ENCODE results near the gene HTR1E. TPM values are rescaled to one million over a fixed set of nuclear protein-coding genes. Genes with fewer than 3 reads are reported as not detected.

HTR1E gene
- total and polyA plus RNA-seq, 4 donors, result not detected

- no peak overlapping the region for H3K9ac ChIP-seq (ENCODE audit: insufficient read depth in 1 of 2, low read length in 2 of 2)
- no peak overlapping the region for H3K27ac ChIP-seq (ENCODE audit: low read depth in 1 of 2, low read length in 1 of 2)
- H3K4me1 ChIP-seq (ENCODE audit: control insufficient read depth in 5 of 5, insufficient read depth in 5 of 5, low read length in 5 of 5), result no peaks in the 10 kb centered on the region
- no peaks in the 10 kb centered on the region for H3K9me3 ChIP-seq (ENCODE audit: control insufficient read depth in 4 of 4, insufficient read depth in 3 of 4, low read length in 3 of 4)
- 54 to 68% methylated on average over 5 of the region's 5 CpGs for WGBS, 2 donors
- no peak for ATAC-seq (ENCODE audit: insufficient read depth, low FRiP score)
- no peaks in the 10 kb centered on the region for H3K36me3 ChIP-seq (ENCODE audit: control insufficient read depth in 4 of 4, insufficient read depth in 4 of 4, low read length in 4 of 4)
- no peak for DNase-seq
- no peak for TF ChIP-seq CTCF (IDR thresholded peaks at IDR 0.05; ENCODE audit: control extremely low read depth, extremely low read depth)
- H3K27me3 ChIP-seq (ENCODE audit: control insufficient read depth in 3 of 3, insufficient read depth in 3 of 3, low read length in 2 of 3), result peaks cover 0 to 3% (median 2%) of the 10 kb centered on the region in 3 donors
- H3K4me3 ChIP-seq, result no peak overlapping the region
Observed at GRCh38 chr6:86943819-86944407, 6.6 kb downstream of the HTR1E start.

- TF ChIP-seq CTCF (IDR thresholded peaks at IDR 0.05; ENCODE audit: control extremely low read depth, extremely low read depth), result no peak
- ATAC-seq (ENCODE audit: insufficient read depth, low FRiP score), result no peak
- Histone ChIP-seq H3K4me3 (no peak overlapping the region), H3K9me3 (ENCODE audit: control insufficient read depth in 4 of 4, insufficient read depth in 3 of 4, low read length in 3 of 4) (no peaks in the 10 kb centered on the region), H3K4me1 (ENCODE audit: control insufficient read depth in 5 of 5, insufficient read depth in 5 of 5, low read length in 5 of 5) (no peaks in the 10 kb centered on the region), H3K36me3 (ENCODE audit: control insufficient read depth in 4 of 4, insufficient read depth in 4 of 4, low read length in 4 of 4) (no peaks in the 10 kb centered on the region), H3K9ac (ENCODE audit: insufficient read depth in 1 of 2, low read length in 2 of 2) (no peak overlapping the region), H3K27ac (ENCODE audit: low read depth in 1 of 2, low read length in 1 of 2) (no peak overlapping the region), H3K27me3 (ENCODE audit: control insufficient read depth in 3 of 3, insufficient read depth in 3 of 3, low read length in 2 of 3) (no peaks in the 10 kb centered on the region)
- 76 to 87% methylated on average over 3 of the region's 3 CpGs for WGBS, 2 donors
- DNase-seq, result no peak
Observed at GRCh38 chr6:86949771-86950170, 12.4 kb downstream of the HTR1E start.

- WGBS, 2 donors, result 47 to 59% methylated on average over 1 of the region's 1 CpG
- Histone ChIP-seq H3K4me3 (no peak overlapping the region), H3K36me3 (ENCODE audit: control insufficient read depth in 4 of 4, insufficient read depth in 4 of 4, low read length in 4 of 4) (no peaks in the 10 kb centered on the region)
Observed at GRCh38 chr6:86952991-86953390, 15.7 kb downstream of the HTR1E start.

More at GRCh38 chr6:86952991-86953390, 15.7 kb downstream of the HTR1E start:
- H3K27ac ChIP-seq (ENCODE audit: low read depth in 1 of 2, low read length in 1 of 2), result no peak overlapping the region
- no peak for TF ChIP-seq CTCF (IDR thresholded peaks at IDR 0.05; ENCODE audit: control extremely low read depth, extremely low read depth)
- no peaks in the 10 kb centered on the region for H3K4me1 ChIP-seq (ENCODE audit: control insufficient read depth in 5 of 5, insufficient read depth in 5 of 5, low read length in 5 of 5)
- DNase-seq (no peak), ATAC-seq (ENCODE audit: insufficient read depth, low FRiP score) (no peak)
- H3K27me3 ChIP-seq (ENCODE audit: control insufficient read depth in 3 of 3, insufficient read depth in 3 of 3, low read length in 2 of 3), result no peaks in the 10 kb centered on the region
- no peak overlapping the region for H3K9ac ChIP-seq (ENCODE audit: insufficient read depth in 1 of 2, low read length in 2 of 2)
- H3K9me3 ChIP-seq (ENCODE audit: control insufficient read depth in 4 of 4, insufficient read depth in 3 of 4, low read length in 3 of 4), result no peaks in the 10 kb centered on the region

Data from lung (tissue), 12 donors.